Mesenchymal stem cell (in vitro differentiated cells and primary cell): ENCODE data around the gene SF3A1.
A peak's percentile ranks its signal among the peaks of the same experiment; 100 is the strongest.

Experiments used
- DNase-seq: peaks from one replicate; pipeline ENCODE4 v3.0.0-alpha.2; 2013
- H2AFZ ChIP-seq: one replicate; pipeline ENCODE4 v1.6.1; 2013; ENCODE audit warnings: low read depth, mild to moderate bottlenecking, control low read depth, inconsistent platforms, low read length, moderate library complexity
- H2AK5ac ChIP-seq: 2 replicates; pipeline ENCODE4 v1.6.1; 2013; ENCODE audit warnings: low read length, moderate library complexity, mild to moderate bottlenecking, inconsistent platforms; ENCODE audit not compliant: severe bottlenecking
- H2BK120ac ChIP-seq: one replicate; pipeline ENCODE4 v1.6.1; 2013; ENCODE audit warnings: low read depth, mild to moderate bottlenecking, inconsistent platforms, low read length, moderate library complexity
- H2BK12ac ChIP-seq, 2 experiments: one replicate each; pipeline ENCODE4 v1.6.1; 2013; ENCODE audit warnings: inconsistent platforms in 2 of 2, low read length in 2 of 2, mild to moderate bottlenecking in 2 of 2, moderate library complexity in 2 of 2, control low read depth in 1 of 2
- H2BK15ac ChIP-seq: one replicate; pipeline ENCODE4 v1.6.1; 2013; ENCODE audit warnings: mild to moderate bottlenecking, low read depth, inconsistent platforms; ENCODE audit not compliant: poor library complexity, severe bottlenecking
- H2BK5ac ChIP-seq: 2 replicates; pipeline ENCODE4 v1.6.1; 2013; ENCODE audit warnings: low read depth, mild to moderate bottlenecking, low read length, control low read depth, inconsistent platforms; ENCODE audit not compliant: poor library complexity, severe bottlenecking
- H3K14ac ChIP-seq, 2 experiments: one replicate each; pipeline ENCODE4 v1.6.1; 2013; ENCODE audit warnings: inconsistent platforms in 2 of 2, low read length in 2 of 2, control low read depth in 1 of 2, mild to moderate bottlenecking in 1 of 2, moderate library complexity in 1 of 2
- H3K18ac ChIP-seq, 2 experiments: one replicate each; pipeline ENCODE4 v1.6.1; 2013; ENCODE audit warnings: inconsistent platforms in 2 of 2, low read length in 2 of 2, control low read depth in 1 of 2, low read depth in 1 of 2, mild to moderate bottlenecking in 1 of 2
- H3K23ac ChIP-seq, 2 experiments: one replicate each; pipeline ENCODE4 v1.6.1; 2013; ENCODE audit warnings: inconsistent platforms in 2 of 2, low read length in 2 of 2, mild to moderate bottlenecking in 2 of 2, moderate library complexity in 2 of 2, control low read depth in 1 of 2
- H3K27ac ChIP-seq: 2 replicates; pipeline ENCODE4 v1.5.1; 2013; ENCODE audit warnings: mild to moderate bottlenecking, moderate library complexity, low read length, control low read depth, inconsistent platforms; ENCODE audit not compliant: poor library complexity, severe bottlenecking
- H3K27me3 ChIP-seq, 2 experiments: 2 replicates each; pipeline versions ENCODE4 v1.6.1 to v1.7.0; 2013; ENCODE audit warnings: low read length in 2 of 2, mild to moderate bottlenecking in 2 of 2, moderate library complexity in 2 of 2, control low read depth in 1 of 2, inconsistent platforms in 1 of 2; ENCODE audit not compliant: control insufficient read depth in 1 of 2, insufficient read depth in 1 of 2
- H3K36me3 ChIP-seq, 2 experiments: 2 replicates each; pipeline versions ENCODE4 v1.6.1 to v1.7.0; 2013; ENCODE audit warnings: low read length in 2 of 2, control low read depth in 1 of 2, inconsistent platforms in 1 of 2, low read depth in 1 of 2, mild to moderate bottlenecking in 1 of 2; ENCODE audit not compliant: insufficient read depth in 2 of 2, control insufficient read depth in 1 of 2
- H3K4ac ChIP-seq, 2 experiments: one replicate each; pipeline ENCODE4 v1.6.1; 2013; ENCODE audit warnings: inconsistent platforms in 2 of 2, low read length in 2 of 2, mild to moderate bottlenecking in 2 of 2, moderate library complexity in 2 of 2, control low read depth in 1 of 2, low read depth in 1 of 2
- H3K4me1 ChIP-seq: 2 replicates; pipeline ENCODE4 v1.6.1; 2013; ENCODE audit warnings: low read depth, low read length, control low read depth; ENCODE audit not compliant: control insufficient read depth, insufficient read depth
- H3K4me2 ChIP-seq: 2 replicates; pipeline ENCODE4 v1.6.1; 2013; ENCODE audit warnings: low read length, mild to moderate bottlenecking, inconsistent platforms; ENCODE audit not compliant: poor library complexity, severe bottlenecking
- H3K4me3 ChIP-seq, 2 experiments: 2 replicates each; pipeline versions ENCODE4 v1.5.1 to v1.7.0; 2013; ENCODE audit warnings: low read length in 2 of 2, mild to moderate bottlenecking in 2 of 2, control low read depth in 1 of 2, low read depth in 1 of 2; ENCODE audit not compliant: insufficient read depth in 1 of 2
- H3K79me1 ChIP-seq: replicated peaks from 2 replicates; pipeline ENCODE4 v1.6.1; 2013; ENCODE audit warnings: mild to moderate bottlenecking, control low read depth, low read length, inconsistent platforms; ENCODE audit not compliant: poor library complexity, severe bottlenecking
- H3K9ac ChIP-seq: 2 replicates; pipeline ENCODE4 v1.7.0; 2013; ENCODE audit warnings: mild to moderate bottlenecking, low read length, moderate library complexity
- H3K9me3 ChIP-seq: 2 replicates; pipeline ENCODE4 v1.7.0; 2013; ENCODE audit warnings: mild to moderate bottlenecking, low read length; ENCODE audit not compliant: control insufficient read depth
- H4K8ac ChIP-seq: one replicate; pipeline ENCODE4 v1.6.1; 2013; ENCODE audit warnings: inconsistent platforms, mild to moderate bottlenecking, low read length, moderate library complexity
- H4K91ac ChIP-seq: one replicate; pipeline ENCODE4 v1.6.1; 2013; ENCODE audit warnings: mild to moderate bottlenecking, low read length, inconsistent platforms
- WGBS: methylation state at CpG from one replicate; pipeline ENCODE4 v1.1.7; 2013; ENCODE audit warnings: mixed read lengths; 5-methylcytosine and 5-hydroxymethylcytosine counted together

SF3A1 gene

GRCh38 chr22:30393322-30393680, 36.6 kb upstream of the SF3A1 start:
- Histone ChIP-seq H2AK5ac (peak overlapping the region; percentile 97), H3K18ac (no peak overlapping the region), H3K27ac (peak overlapping the region; percentile 35), H4K8ac (no peak overlapping the region), H3K14ac (peak overlapping the region in 1 of 2 experiments; percentile 63), H2AFZ (no peak overlapping the region), H3K9me3 (peaks cover 7% of the 10 kb centered on the region), H3K4ac (no peak overlapping the region), H2BK5ac (no peak overlapping the region), H3K36me3 (no peaks in the 10 kb centered on the region), H2BK15ac (no peak overlapping the region), H3K4me2 (no peak overlapping the region), H3K4me1 (peaks cover 37% of the 10 kb centered on the region), H3K4me3 (no peak overlapping the region), H3K27me3 (no peaks in the 10 kb centered on the region), H3K79me1 (peaks cover 11% of the 10 kb centered on the region), H2BK120ac (no peak overlapping the region), H3K9ac (no peak overlapping the region), H3K23ac (no peak overlapping the region), H4K91ac (no peak overlapping the region), H2BK12ac (no peak overlapping the region)
- DNase-seq = no peak
- WGBS = 82% methylated on average over 7 of the region's 7 CpGs

DNA sequence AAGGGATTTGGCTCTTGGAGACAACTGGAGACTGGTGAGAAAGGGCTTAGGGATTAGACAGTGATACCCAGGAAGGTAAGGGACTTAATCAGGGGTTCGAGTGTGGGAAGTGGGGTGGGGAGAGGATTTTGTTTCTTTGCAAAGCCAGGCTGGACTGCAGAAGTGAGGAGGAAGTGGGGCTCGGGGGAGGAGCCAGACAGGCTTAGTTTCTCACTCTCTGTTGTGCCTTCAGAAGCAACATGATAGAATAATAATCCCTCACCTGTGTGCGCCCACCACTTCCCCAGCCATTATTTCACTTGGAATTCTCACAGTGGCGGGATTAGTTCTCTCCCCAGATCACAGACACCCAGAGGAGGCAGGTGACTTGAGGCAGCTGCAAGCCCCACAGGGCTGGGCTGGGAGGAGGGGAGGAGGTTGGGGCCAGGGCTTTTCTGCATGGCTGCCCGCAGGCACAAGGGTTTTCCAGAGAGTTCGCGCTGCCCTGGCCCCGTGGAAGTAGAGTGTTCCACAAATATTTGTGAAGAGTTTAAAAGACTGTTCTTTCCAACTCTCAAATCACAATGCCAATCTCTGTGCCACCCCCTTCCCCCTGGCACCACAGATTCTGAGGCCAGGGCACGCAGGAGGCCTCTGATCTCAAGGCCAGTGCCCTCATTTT, 36.1 kb upstream of the SF3A1 start:
- Histone ChIP-seq H3K9ac (no peak overlapping the region), H3K23ac (no peak overlapping the region), H2BK12ac (no peak overlapping the region), H3K18ac (no peak overlapping the region), H2BK5ac (no peak overlapping the region), H3K14ac (no peak overlapping the region), H3K27me3 (no peaks in the 10 kb centered on the region), H3K4me2 (peak overlapping the region; percentile 31), H4K8ac (no peak overlapping the region), H3K4me3 (no peak overlapping the region), H2AK5ac (peak overlapping the region; percentile 58), H3K9me3 (peaks cover 7% of the 10 kb centered on the region), H3K4me1 (peaks cover 31% of the 10 kb centered on the region), H3K36me3 (no peaks in the 10 kb centered on the region), H3K4ac (no peak overlapping the region), H3K27ac (peak overlapping the region; percentile 35), H2BK120ac (no peak overlapping the region), H4K91ac (no peak overlapping the region), H2BK15ac (no peak overlapping the region), H3K79me1 (peaks cover 7% of the 10 kb centered on the region), H2AFZ (no peak overlapping the region)
- no peak for DNase-seq
- 82% methylated on average over 8 of the region's 9 CpGs for WGBS

DNA sequence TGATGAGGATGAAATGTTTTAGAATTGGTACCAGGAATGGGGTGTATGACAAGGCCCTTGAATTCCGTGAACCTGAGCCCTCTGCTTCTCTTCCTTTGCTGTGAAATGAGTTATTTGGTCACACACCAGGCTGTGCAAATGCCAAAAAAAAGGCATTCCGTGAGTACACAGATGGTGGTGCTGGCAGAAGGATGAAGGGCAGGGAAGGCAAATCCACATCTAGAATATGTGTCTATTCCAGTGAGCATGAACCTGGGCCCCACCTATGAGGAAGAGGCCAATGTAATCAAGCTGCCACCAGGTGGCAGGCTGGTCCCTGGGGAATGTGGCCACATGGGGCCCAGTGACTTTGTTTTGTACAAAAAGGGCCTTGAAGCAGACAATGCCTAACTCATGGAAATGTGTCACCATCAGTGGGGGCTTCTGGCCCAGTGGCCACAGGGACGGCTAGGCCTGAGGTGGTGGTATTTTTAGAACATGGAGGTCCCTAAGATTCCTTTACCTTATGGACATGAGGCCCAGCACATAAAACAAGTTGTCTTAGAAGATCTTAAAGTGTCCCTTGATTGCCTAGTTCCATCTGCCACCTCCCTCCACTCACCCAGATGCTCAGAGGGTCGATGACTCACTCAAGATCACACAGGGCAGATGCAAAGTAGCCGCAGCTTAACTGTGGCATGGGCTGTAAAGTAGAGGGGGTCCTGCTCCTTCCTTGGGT, 34.4 kb upstream of the SF3A1 start:
- Histone ChIP-seq H3K14ac (no peak overlapping the region), H2BK5ac (no peak overlapping the region), H3K4me2 (no peak overlapping the region), H3K27me3 (no peaks in the 10 kb centered on the region), H3K4me1 (peaks cover 29% of the 10 kb centered on the region), H2BK120ac (no peak overlapping the region), H3K27ac (no peak overlapping the region), H3K9ac (no peak overlapping the region), H3K36me3 (no peaks in the 10 kb centered on the region), H3K9me3 (peaks cover 7% of the 10 kb centered on the region), H3K4me3 (no peak overlapping the region), H2BK15ac (no peak overlapping the region), H2AFZ (no peak overlapping the region), H3K18ac (no peak overlapping the region), H2AK5ac (peak overlapping the region; percentile 28), H3K23ac (no peak overlapping the region), H3K4ac (no peak overlapping the region), H3K79me1 (peaks cover 5% of the 10 kb centered on the region), H4K8ac (no peak overlapping the region), H2BK12ac (no peak overlapping the region), H4K91ac (no peak overlapping the region)
- WGBS = 64% methylated on average over 4 of the region's 5 CpGs
- peak; percentile 65 for DNase-seq

GRCh38 chr22:30386960-30387827, 30.5 kb upstream of the SF3A1 start, which contains the start of gene RNF215:
TSS of gene RNF215 (minus strand) at chr22:30387411. CDS start at chr22:30387313, 98 bp downstream.
- peaks cover 18% of the 10 kb centered on the region for H3K4me1 ChIP-seq
- peak; percentile 74 for DNase-seq
- peak within 1 kb of the TSS in 1 of 2 experiments; percentile 43 for H2BK12ac ChIP-seq
- peak within 1 kb of the TSS; percentile 84 to 85 for H3K4me3 ChIP-seq
- no peaks in the 10 kb centered on the region for H3K27me3 ChIP-seq
- no peak within 1 kb of the TSS for H2BK5ac ChIP-seq
- peak within 1 kb of the TSS in 1 of 2 experiments; percentile 69 for H3K14ac ChIP-seq
- peaks cover 21 to 29% of the 10 kb centered on the region in 2 experiments for H3K36me3 ChIP-seq
- WGBS = 7% methylated on average over 26 of the region's 95 CpGs
- H3K9ac ChIP-seq = peak within 1 kb of the TSS; percentile 89
- H3K4ac ChIP-seq = peak within 1 kb of the TSS; percentile 63 to 69
- H4K91ac ChIP-seq = peak within 1 kb of the TSS; percentile 91
- H2BK15ac ChIP-seq = peak within 1 kb of the TSS; percentile 68
- H2BK120ac ChIP-seq = peak within 1 kb of the TSS; percentile 68
- H2AFZ ChIP-seq = peak within 1 kb of the TSS; percentile 80
- no peak within 1 kb of the TSS for H3K23ac ChIP-seq
- peak within 1 kb of the TSS; percentile 86 for H4K8ac ChIP-seq
- peaks cover 7% of the 10 kb centered on the region for H3K9me3 ChIP-seq
- peak within 1 kb of the TSS; percentile 85 for H3K4me2 ChIP-seq
- H3K27ac ChIP-seq = no peak within 1 kb of the TSS
- H3K18ac ChIP-seq = peak within 1 kb of the TSS; percentile 90 to 99
- H3K79me1 ChIP-seq = peaks cover 25% of the 10 kb centered on the region
- H2AK5ac ChIP-seq = no peak within 1 kb of the TSS
